K562 (cell line): ENCODE results near the gene NR1I3. TPM values are rescaled to one million over a fixed set of nuclear protein-coding genes. Genes with fewer than 3 reads are reported as not detected.
A peak's percentile ranks its signal among the peaks of the same experiment; 100 is the strongest.

ENCODE experiments used
- CREM ChIP-seq: IDR thresholded peaks from 2 replicates; pipeline ENCODE4 v1.6.1; 2014; ENCODE audit warnings: antibody characterized with exemption, low read depth
- IRF2 ChIP-seq: sonication (generic); formaldehyde crosslinking; IDR thresholded peaks from 2 replicates; pipeline ENCODE4 v1.8.1; 2022; ENCODE audit warnings: mild to moderate bottlenecking, missing genetic modification reagents
- NFATC3 ChIP-seq: fragments of 450-650 bp; IDR thresholded peaks from 2 replicates; pipeline ENCODE4 v1.6.1; 2017; ENCODE audit warnings: mild to moderate bottlenecking
- SMAD2 ChIP-seq: fragments of 150-350 bp; IDR thresholded peaks from 2 replicates; pipeline ENCODE4 v1.6.1; 2014; ENCODE audit warnings: low read depth, mild to moderate bottlenecking, low read length
- STAT5A ChIP-seq: IDR thresholded peaks from 2 replicates; pipeline ENCODE4 v1.6.1; 2012; ENCODE audit warnings: low read length, inconsistent platforms, borderline replicate concordance
- YY1 ChIP-seq, 3 experiments: IDR thresholded peaks; 2 replicates each; pipeline ENCODE4 v1.6.1; 2011; ENCODE audit warnings: low read length in 2 of 3, mild to moderate bottlenecking in 2 of 3, moderate library complexity in 2 of 3, borderline replicate concordance in 1 of 3, control low read depth in 1 of 3, low read depth in 1 of 3; ENCODE audit not compliant: insufficient read depth in 3 of 3, insufficient replicate concordance in 2 of 3, control insufficient read depth in 1 of 3, insufficient read length in 1 of 3; ENCODE audit errors: extremely low read depth in 1 of 3
- ZBED1 ChIP-seq: IDR thresholded peaks from 2 replicates; pipeline ENCODE4 v1.6.1; 2014
- ZKSCAN3 ChIP-seq: fragments of 250-450 bp; sonication (Bioruptor Pico); IDR thresholded peaks from 2 replicates; pipeline ENCODE4 v1.4.0; 2020
- ZNF347 ChIP-seq: fragments of 450-650 bp; formaldehyde crosslinking; IDR thresholded peaks from 2 replicates; pipeline ENCODE4 v1.4.0; 2020; ENCODE audit warnings: low read depth, mild to moderate bottlenecking, moderate library complexity
- ZNF740 ChIP-seq, 3 experiments: fragments of 200-800 bp in 1 of 3; sonication (Bioruptor generic) in 1 of 3; sonication (generic) in 1 of 3; formaldehyde crosslinking in 1 of 3; IDR thresholded peaks; 2 replicates each; pipeline versions ENCODE4 v1.6.1 to v1.8.0; 2016 to 2022; ENCODE audit warnings: mild to moderate bottlenecking in 2 of 3, missing compliant biosample characterization in 2 of 3, missing genetic modification characterization in 2 of 3, missing genetic modification reagents in 1 of 3
- polyA plus RNA-seq, 8 experiments: library from polyadenylated mRNA; depleted of rRNA in 4 of 8; stranded (reverse) in 5 of 8; unstranded in 3 of 8; fragments of >200 nt; fragmentation: Nextera tagmentation in 2 of 8; fragmentation: Illumina TruSeq in 1 of 8; extraction: Ambion mirVana in 2 of 8; extraction: Trizol in 1 of 8; gene quantifications; 2 replicates each; pipeline versions ENCODE4 v1.2.1 to v1.2.3, GENCODE V29; 2011 to 2014; ENCODE audit warnings: inconsistent platforms in 1 of 8, missing spikeins in 1 of 8
- total RNA-seq, 7 experiments: library from RNA; depleted of rRNA in 6 of 7; stranded (reverse); fragments of >200 nt in 6 of 7; fragmentation: Illumina TruSeq in 2 of 7; extraction: Trizol in 2 of 7; gene quantifications; 2 replicates each; pipeline versions ENCODE4 v1.2.1 to v1.2.3, GENCODE V29; 2011 to 2021; ENCODE audit warnings: low replicate concordance in 1 of 7
- TF ChIP-seq, protein P1 (sequence below): fragments of 450-650 bp; formaldehyde crosslinking; IDR thresholded peaks from 2 replicates; pipeline ENCODE4 v1.4.0; 2020; ENCODE audit warnings: mild to moderate bottlenecking
- TF ChIP-seq, protein P2 (sequence below): fragments of 200-800 bp; sonication (Bioruptor generic); IDR thresholded peaks from 2 replicates; pipeline ENCODE4 v1.6.1; 2017; ENCODE audit warnings: missing genetic modification characterization, missing compliant biosample characterization
- TF ChIP-seq, protein P3 (sequence below): fragments of 250-450 bp; sonication (Bioruptor Pico); IDR thresholded peaks from 2 replicates; pipeline ENCODE4 v1.8.0; 2021; ENCODE audit warnings: moderate library complexity, mild to moderate bottlenecking, inconsistent platforms

Gene NR1I3
- total and polyA plus RNA-seq, 9 of the 15 experiments (the other 6 are each of a cell fraction or from before 2014, with no cell fraction given) = 0.11 TPM; not detected in 8

DNA sequence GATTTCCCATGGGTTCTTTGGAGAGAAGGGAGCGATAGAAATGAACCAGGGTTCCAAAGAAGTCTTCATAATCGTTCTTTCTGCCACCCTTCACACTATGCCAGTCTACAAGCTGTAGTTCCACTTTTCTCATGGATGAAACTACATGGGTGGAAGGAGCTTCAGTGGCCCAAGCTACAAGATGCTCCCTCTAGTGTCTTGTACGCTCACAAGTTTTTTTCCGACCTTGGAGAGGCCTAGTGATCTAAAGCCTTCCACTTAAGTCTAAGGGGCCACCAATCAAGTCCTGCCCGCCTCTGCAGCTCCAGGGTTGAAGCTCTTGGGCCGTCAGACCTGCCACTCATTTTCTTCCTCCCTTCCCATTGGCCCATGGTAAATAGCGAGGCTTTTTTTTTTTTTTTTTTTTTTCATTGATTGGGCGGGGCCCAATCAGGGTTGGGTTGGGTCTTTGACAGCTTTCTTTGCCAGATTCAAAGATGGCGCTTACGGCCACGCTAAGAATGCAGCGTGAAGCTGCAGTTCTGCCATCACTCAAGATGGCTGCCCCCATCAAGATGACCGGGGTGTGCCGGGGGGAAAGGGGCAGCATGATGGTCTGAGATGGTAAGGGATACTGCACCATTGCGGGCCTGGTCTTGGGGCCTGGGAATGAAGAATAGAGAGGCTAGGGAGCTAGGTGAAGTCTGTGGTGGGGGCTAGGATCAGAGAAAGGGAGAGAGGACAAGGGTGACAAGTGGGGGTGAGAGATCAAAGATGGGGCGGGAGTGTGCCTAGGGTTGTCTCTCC, 12.3 kb downstream of the NR1I3 start, which contains the start of gene TOMM40L (continued):
- TF ChIP-seq, protein P1, sequence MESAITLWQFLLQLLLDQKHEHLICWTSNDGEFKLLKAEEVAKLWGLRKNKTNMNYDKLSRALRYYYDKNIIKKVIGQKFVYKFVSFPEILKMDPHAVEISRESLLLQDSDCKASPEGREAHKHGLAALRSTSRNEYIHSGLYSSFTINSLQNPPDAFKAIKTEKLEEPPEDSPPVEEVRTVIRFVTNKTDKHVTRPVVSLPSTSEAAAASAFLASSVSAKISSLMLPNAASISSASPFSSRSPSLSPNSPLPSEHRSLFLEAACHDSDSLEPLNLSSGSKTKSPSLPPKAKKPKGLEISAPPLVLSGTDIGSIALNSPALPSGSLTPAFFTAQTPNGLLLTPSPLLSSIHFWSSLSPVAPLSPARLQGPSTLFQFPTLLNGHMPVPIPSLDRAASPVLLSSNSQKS = no peak
- TF ChIP-seq ZBED1 (no peak), ZKSCAN3 (CRISPR knock-in tag) (no peak), IRF2 (no peak), STAT5A (no peak; the same call in 1 of the 2 replicates), ZNF740 (CRISPR knock-in tag; IDR thresholded peaks at IDR 0.05) (peak; percentile 71; the same call in 1 of the 2 replicates), ZNF740 (tag; IDR thresholded peaks at IDR 0.05) (0 out of 4 replicates have a peak, but pooled peaks of 1 of the 2 experiments have one; percentile 44), ZNF347 (CRISPR knock-in tag) (no peak), NFATC3 (no peak), YY1 (IDR thresholded peaks at IDR 0.05; ENCODE audit: borderline replicate concordance in 1 of 3, control insufficient read depth in 1 of 3, extremely low read depth in 1 of 3, insufficient read depth in 3 of 3, insufficient read length in 1 of 3, insufficient replicate concordance in 2 of 3, low read depth in 1 of 3, low read length in 2 of 3) (peak; percentile 100), CREM (peak; percentile 63; the same call in 1 of the 2 replicates), SMAD2 (no peak)
- TF ChIP-seq, protein P2, sequence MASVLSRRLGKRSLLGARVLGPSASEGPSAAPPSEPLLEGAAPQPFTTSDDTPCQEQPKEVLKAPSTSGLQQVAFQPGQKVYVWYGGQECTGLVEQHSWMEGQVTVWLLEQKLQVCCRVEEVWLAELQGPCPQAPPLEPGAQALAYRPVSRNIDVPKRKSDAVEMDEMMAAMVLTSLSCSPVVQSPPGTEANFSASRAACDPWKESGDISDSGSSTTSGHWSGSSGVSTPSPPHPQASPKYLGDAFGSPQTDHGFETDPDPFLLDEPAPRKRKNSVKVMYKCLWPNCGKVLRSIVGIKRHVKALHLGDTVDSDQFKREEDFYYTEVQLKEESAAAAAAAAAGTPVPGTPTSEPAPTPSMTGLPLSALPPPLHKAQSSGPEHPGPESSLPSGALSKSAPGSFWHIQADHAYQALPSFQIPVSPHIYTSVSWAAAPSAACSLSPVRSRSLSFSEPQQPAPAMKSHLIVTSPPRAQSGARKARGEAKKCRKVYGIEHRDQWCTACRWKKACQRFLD (CRISPR knock-in tag) = peak; percentile 89
- TF ChIP-seq, protein P3, sequence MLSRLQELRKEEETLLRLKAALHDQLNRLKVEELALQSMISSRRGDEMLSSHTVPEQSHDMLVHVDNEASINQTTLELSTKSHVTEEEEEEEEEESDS (CRISPR knock-in tag) = no peak
